Body of pancreas (tissue), 4 donors: ENCODE measurements around the gene MET. TPM values are rescaled to one million over a fixed set of nuclear protein-coding genes. Genes with fewer than 3 reads are reported as not detected.

Source experiments
- ATAC-seq: fragments of 150-250 bp; one replicate; pipeline ENCODE4 v1.9.1; 2016
- DNase-seq, 4 donors: peaks; one replicate each; pipeline ENCODE4 v3.0.0-alpha.2; 2019
- H3K27ac ChIP-seq, 4 donors: fragments of 200-600 bp; sonication (generic); 1 replicate in 3 of 4; 2 replicates in 1 of 4; pipeline versions ENCODE4 v1.5.1 to v1.6.1; 2016 to 2019; ENCODE audit warnings: mild to moderate bottlenecking in 1 of 4, mixed read lengths in 1 of 4, moderate library complexity in 1 of 4
- H3K27me3 ChIP-seq, 2 donors: fragments of 200-600 bp; sonication (generic); one replicate each; pipeline ENCODE4 v1.6.0; 2016; ENCODE audit warnings: mild to moderate bottlenecking in 1 of 2
- H3K36me3 ChIP-seq, 2 donors: fragments of 200-600 bp; sonication (generic); replicated peaks in 1 of 2; 2 replicates each; pipeline ENCODE4 v1.5.1; 2016; ENCODE audit warnings: low read depth in 2 of 2; ENCODE audit not compliant: insufficient read depth in 1 of 2
- H3K4me1 ChIP-seq: fragments of 200-600 bp; sonication (generic); one replicate; pipeline ENCODE4 v1.6.0; 2016
- H3K4me3 ChIP-seq, 2 donors: fragments of 200-600 bp; sonication (generic); 1 replicate in 1 of 2; 2 replicates in 1 of 2; pipeline ENCODE4 v1.5.1; 2016 to 2019
- H3K9me3 ChIP-seq, 3 donors: fragments of 200-600 bp; sonication (generic); 1 replicate in 2 of 3; 2 replicates in 1 of 3; pipeline ENCODE4 v1.5.1; 2016
- CTCF ChIP-seq, 7 experiments: fragments of 450-650 bp in 4 of 7; fragments of 200-600 bp in 3 of 7; sonication (generic) in 3 of 7; IDR thresholded peaks; one replicate each; pipeline ENCODE4 v1.5.1; 2016 to 2019; ENCODE audit warnings: antibody characterized with exemption in 7 of 7
- POLR2A ChIP-seq, 3 donors: fragments of 450-650 bp; IDR thresholded peaks; one replicate each; pipeline ENCODE4 v1.6.1; 2016; ENCODE audit warnings: antibody characterized with exemption in 3 of 3, mild to moderate bottlenecking in 2 of 3
- WGBS, 2 donors: methylation state at CpG; one replicate each; pipeline ENCODE4 v1.1.5; 2017; 5-methylcytosine and 5-hydroxymethylcytosine counted together
- intact Hi-C: fragments of 100-400 bp; cut with DNase I; formaldehyde crosslinking; loops from one replicate; pipeline ENCODE4 v1.15.1; 2023
- total RNA-seq, 2 donors: library from RNA; depleted of rRNA; stranded (reverse); fragments of >200 nt; gene quantifications; one replicate each; pipeline ENCODE4 v1.1.0, GENCODE V29; 2016

MET gene
- total RNA-seq, 2 donors from 2014 or later: 21.3 to 23.7 TPM

GRCh38 chr7:116783666-116784318, 111.8 kb downstream of the MET start:
- Histone ChIP-seq H3K27ac (no peak overlapping the region), H3K27me3 (no peaks in the 10 kb centered on the region), H3K36me3 (no peaks in the 10 kb centered on the region), H3K4me3 (no peak overlapping the region), H3K9me3 (no peaks in the 10 kb centered on the region), H3K4me1 (peaks cover 36% of the 10 kb centered on the region)
- no peak for ATAC-seq
- DNase-seq: no peak
- 91 to 98% methylated on average over 4 of the region's 4 CpGs for WGBS, 2 donors
- intact Hi-C loops: loop anchor here (10.0 kb wide), 1 partner anchor 109 kb away; the partner anchor contains the start of gene MET
- TF ChIP-seq POLR2A (IDR thresholded peaks at IDR 0.05) (no peak), CTCF (IDR thresholded peaks at IDR 0.05) (no peak)

- TF ChIP-seq POLR2A (IDR thresholded peaks at IDR 0.05): no peak
- DNase-seq (no peak), ATAC-seq (no peak)
- peaks cover 29% of the 10 kb centered on the region for H3K4me1 ChIP-seq
- H3K4me3 ChIP-seq: no peak overlapping the region
- 93 to 94% methylated on average over 6 of the region's 6 CpGs for WGBS, 2 donors
- H3K27ac ChIP-seq: no peak overlapping the region
- no peaks in the 10 kb centered on the region for H3K27me3 ChIP-seq
- H3K9me3 ChIP-seq: no peaks in the 10 kb centered on the region
- intact Hi-C loops: loop anchor here (10.0 kb wide), 1 partner anchor 110 kb away; the partner anchor contains the start of gene MET
- no peaks in the 10 kb centered on the region for H3K36me3 ChIP-seq
Measured at GRCh38 chr7:116784647-116785046, 112.7 kb downstream of the MET start.

- no peak for TF ChIP-seq CTCF (IDR thresholded peaks at IDR 0.05)
- no peak for TF ChIP-seq POLR2A (IDR thresholded peaks at IDR 0.05)
- peaks cover 17% of the 10 kb centered on the region for H3K4me1 ChIP-seq
- ATAC-seq (no peak), DNase-seq (no peak)
- no peaks in the 10 kb centered on the region for H3K36me3 ChIP-seq
- H3K27ac ChIP-seq: peak overlapping the region in 1 of 4 donors; percentile 10
- no peaks in the 10 kb centered on the region for H3K9me3 ChIP-seq
- H3K4me3 ChIP-seq: no peak overlapping the region
- H3K27me3 ChIP-seq: no peaks in the 10 kb centered on the region
- intact Hi-C loops: loop anchor here (10.0 kb wide), 1 partner anchor 111 kb away; the partner anchor contains the start of gene MET
Measured at GRCh38 chr7:116785843-116786242, 113.8 kb downstream of the MET start.

GRCh38 chr7:116786791-116787443, 114.9 kb downstream of the MET start:
- no peaks in the 10 kb centered on the region for H3K36me3 ChIP-seq
- H3K4me1 ChIP-seq: peaks cover 6% of the 10 kb centered on the region
- TF ChIP-seq POLR2A (IDR thresholded peaks at IDR 0.05) (no peak), CTCF (IDR thresholded peaks at IDR 0.05) (peak in 6 of 7 experiments; percentile 24 to 66 (median 54))
- ATAC-seq (peak; percentile 50), DNase-seq (peak in 2 of 4 donors; percentile 16 to 24)
- no peaks in the 10 kb centered on the region for H3K9me3 ChIP-seq
- no peaks in the 10 kb centered on the region for H3K27me3 ChIP-seq
- no peak overlapping the region for H3K27ac ChIP-seq
- intact Hi-C loops: loop anchor here (10.0 kb wide), 1 partner anchor 112 kb away; the partner anchor contains the start of gene MET
- no peak overlapping the region for H3K4me3 ChIP-seq
- WGBS, 2 donors: 39 to 57% methylated on average over 2 of the region's 2 CpGs

- intact Hi-C loops: loop anchor here (2.0 to 10.0 kb wide), 2 partner anchors 17 to 113 kb away; partner anchors contain the start of gene MET
- ATAC-seq (no peak), DNase-seq (no peak)
- H3K9me3 ChIP-seq: no peaks in the 10 kb centered on the region
- no peaks in the 10 kb centered on the region for H3K36me3 ChIP-seq
- TF ChIP-seq CTCF (IDR thresholded peaks at IDR 0.05) (no peak), POLR2A (IDR thresholded peaks at IDR 0.05) (no peak)
- H3K4me1 ChIP-seq: no peaks in the 10 kb centered on the region
- H3K27me3 ChIP-seq: no peaks in the 10 kb centered on the region
- 77 to 80% methylated on average over 2 of the region's 2 CpGs for WGBS, 2 donors
- H3K4me3 ChIP-seq: no peak overlapping the region
- H3K27ac ChIP-seq: no peak overlapping the region
Measured at GRCh38 chr7:116787881-116788280, 115.9 kb downstream of the MET start.
